HEK293T (cell line): Measurements from ENCODE around the gene TRIM66.

Source experiments
- CTCF ChIA-PET: fragments of 350-600 bp; formaldehyde crosslinking; extraction: SDS; loops from one replicate; lab custom pipeline; 2021; ENCODE audit warnings: antibody characterized with exemption, inconsistent platforms; lab: Yijun Ruan, JAX
- POLR2A ChIA-PET: fragments of 350-600 bp; formaldehyde crosslinking; extraction: SDS; loops from one replicate; lab custom pipeline; 2020; ENCODE audit warnings: antibody characterized with exemption, inconsistent platforms; lab: Yijun Ruan, JAX
- DNase-seq: peaks from one replicate; pipeline ENCODE4 v3.0.0; 2012; ENCODE audit warnings: mixed read lengths; ENCODE audit errors: extremely low spot score
- ARNT ChIP-seq: fragments of 450-650 bp; IDR thresholded peaks from 2 replicates; pipeline ENCODE4 v1.6.1; 2017; ENCODE audit warnings: mild to moderate bottlenecking
- BHLHE40 ChIP-seq: fragments of 450-650 bp; IDR thresholded peaks from 2 replicates; pipeline ENCODE4 v1.6.1; 2016; ENCODE audit warnings: mild to moderate bottlenecking, moderate library complexity, borderline replicate concordance
- CTBP1 ChIP-seq: fragments of 450-650 bp; IDR thresholded peaks from 2 replicates; pipeline ENCODE4 v1.6.1; 2016; ENCODE audit warnings: borderline replicate concordance
- ELF4 ChIP-seq: fragments of 450-650 bp; IDR thresholded peaks from 2 replicates; pipeline ENCODE4 v1.6.1; 2017; ENCODE audit warnings: antibody characterized with exemption
- FOXA1 ChIP-seq: fragments of 450-650 bp; IDR thresholded peaks from 2 replicates; pipeline ENCODE4 v1.6.1; 2016; ENCODE audit warnings: mild to moderate bottlenecking
- FOXK2 ChIP-seq: fragments of 450-650 bp; IDR thresholded peaks from 2 replicates; pipeline ENCODE4 v1.6.1; 2016; ENCODE audit warnings: mild to moderate bottlenecking
- FOXM1 ChIP-seq: fragments of 450-650 bp; IDR thresholded peaks from 2 replicates; pipeline ENCODE4 v1.6.1; 2017; ENCODE audit warnings: mild to moderate bottlenecking, borderline replicate concordance
- HDGF ChIP-seq: fragments of 450-650 bp; IDR thresholded peaks from 2 replicates; pipeline ENCODE4 v1.6.1; 2017; ENCODE audit warnings: antibody characterized with exemption, borderline replicate concordance
- L3MBTL2 ChIP-seq: fragments of 450-650 bp; conservative IDR thresholded peaks from 2 replicates; pipeline ENCODE4 v1.6.1; 2016; ENCODE audit warnings: mild to moderate bottlenecking
- LEF1 ChIP-seq: fragments of 450-650 bp; IDR thresholded peaks from 2 replicates; pipeline ENCODE4 v1.6.1; 2017; ENCODE audit warnings: mild to moderate bottlenecking, borderline replicate concordance
- NFRKB ChIP-seq: fragments of 450-650 bp; IDR thresholded peaks from 2 replicates; pipeline ENCODE4 v1.6.1; 2016; ENCODE audit warnings: mild to moderate bottlenecking, moderate library complexity
- PKNOX1 ChIP-seq: fragments of 450-650 bp; IDR thresholded peaks from 2 replicates; pipeline ENCODE4 v1.6.1; 2016
- SP1 ChIP-seq: fragments of 450-650 bp; IDR thresholded peaks from 2 replicates; pipeline ENCODE4 v1.6.1; 2017
- SUZ12 ChIP-seq: fragments of 450-650 bp; IDR thresholded peaks from 2 replicates; pipeline ENCODE4 v1.6.1; 2016; ENCODE audit warnings: mild to moderate bottlenecking
- TARDBP ChIP-seq: fragments of 450-650 bp; IDR thresholded peaks from 2 replicates; pipeline ENCODE4 v1.6.1; 2016
- ZNF384 ChIP-seq: fragments of 450-650 bp; IDR thresholded peaks from 2 replicates; pipeline ENCODE4 v1.6.1; 2016

TRIM66 gene

GRCh38 chr11:8584511-8584910 is 98.0 kb downstream of the TRIM66 start:
- DNase-seq: no peak
- ChIA-PET POLR2A (interaction anchor here (0.7 to 1.0 kb wide), 2 partner anchors 10 to 494 kb away, joined by 3 to 4 read pairs; partner anchors contain the start of gene STK33), CTCF (no interaction called here)
- TF ChIP-seq FOXK2: no peak
- no peak for TF ChIP-seq BHLHE40
- no peak for TF ChIP-seq L3MBTL2
- no peak for TF ChIP-seq NFRKB
- TF ChIP-seq LEF1: no peak
- no peak for TF ChIP-seq FOXM1
- no peak for TF ChIP-seq CTBP1
- no peak for TF ChIP-seq TARDBP
- no peak for TF ChIP-seq SUZ12
- TF ChIP-seq FOXA1: no peak
- TF ChIP-seq HDGF: no peak
- TF ChIP-seq ARNT: no peak
- TF ChIP-seq ZNF384: no peak
- TF ChIP-seq PKNOX1: no peak
- no peak for TF ChIP-seq ELF4
- TF ChIP-seq SP1: no peak

DNA sequence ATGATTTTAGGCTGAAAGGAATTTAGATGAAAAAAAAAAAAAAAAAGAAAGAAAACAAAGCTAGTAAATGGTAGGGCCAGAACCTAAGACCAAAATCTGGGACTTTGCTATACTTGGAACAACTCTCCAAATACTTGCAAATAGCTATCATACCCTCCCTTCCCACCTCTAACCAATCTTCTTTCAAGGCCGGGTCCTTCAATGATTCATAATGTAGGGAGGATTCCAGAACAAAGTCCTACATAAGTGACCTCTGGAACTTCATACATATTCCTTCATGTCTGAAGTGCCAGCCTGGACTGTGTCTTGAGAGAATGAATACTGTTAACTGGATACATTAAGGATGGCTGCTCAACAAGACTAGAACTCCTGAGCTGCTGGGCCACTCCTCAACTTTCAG is 98.4 kb downstream of the TRIM66 start:
- DNase-seq: no peak
- CTCF ChIA-PET: no interaction called here
- POLR2A ChIA-PET: interaction anchor here (0.7 to 1.0 kb wide), 2 partner anchors 10 to 494 kb away, joined by 3 to 4 read pairs; partner anchors contain the start of gene STK33
- TF ChIP-seq FOXK2 (no peak), TARDBP (no peak), HDGF (no peak), SP1 (no peak), L3MBTL2 (no peak), PKNOX1 (no peak), CTBP1 (no peak), LEF1 (no peak), ELF4 (no peak), SUZ12 (no peak), BHLHE40 (no peak), NFRKB (no peak), FOXA1 (no peak), FOXM1 (no peak), ARNT (no peak), ZNF384 (no peak)

GRCh38 chr11:8581300-8581699 is 101.2 kb downstream of the TRIM66 start:
- no peak for DNase-seq
- POLR2A ChIA-PET: interaction anchor here (2.2 kb wide), 1 partner anchor 13 kb away, joined by 7 read pairs; the partner anchor contains the start of gene STK33
- CTCF ChIA-PET: no interaction called here

DNA sequence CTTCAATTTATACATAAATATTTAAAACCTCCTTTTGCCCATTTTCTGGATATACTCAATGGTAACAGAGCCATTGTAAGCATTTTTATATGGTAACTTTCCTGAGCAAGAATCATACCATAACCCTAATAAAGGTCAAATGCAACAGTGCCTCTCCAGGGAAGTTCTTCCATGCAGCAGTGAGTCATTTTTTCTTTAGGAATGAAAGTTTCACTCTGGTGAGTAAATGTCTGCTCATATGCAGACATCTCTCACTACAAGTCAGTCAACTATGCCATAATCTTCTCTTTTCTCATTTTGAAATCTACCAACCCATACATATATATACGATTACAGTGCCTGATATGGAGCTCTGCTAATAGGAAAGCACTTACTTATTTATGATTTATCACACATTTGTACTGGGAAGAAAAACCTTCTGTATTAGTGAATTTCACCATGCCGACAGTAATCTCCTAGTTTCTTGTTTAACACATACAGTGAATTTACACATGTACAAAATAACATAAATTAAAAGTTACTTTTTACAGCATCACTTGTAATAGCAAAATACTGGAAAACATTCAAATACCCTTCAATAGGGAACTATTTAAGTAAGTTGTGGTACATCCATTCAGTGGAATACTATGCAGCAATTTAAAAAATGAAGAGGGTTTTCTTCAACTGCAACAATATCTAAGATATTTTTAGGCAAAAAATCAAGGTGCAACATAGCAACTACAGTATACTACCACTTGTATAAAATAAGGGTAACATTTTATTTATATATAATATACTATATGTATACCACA is 104.5 kb downstream of the TRIM66 start:
- CTCF ChIA-PET: interaction anchor here (1.3 kb wide), 1 partner anchor 11 kb away, joined by 4 read pairs; no protein-coding TSS in a partner anchor
- DNase-seq: no peak
- no peak for TF ChIP-seq PKNOX1
- TF ChIP-seq L3MBTL2: no peak
- no peak for TF ChIP-seq FOXM1
- TF ChIP-seq FOXA1: no peak
- TF ChIP-seq LEF1: no peak
- TF ChIP-seq TARDBP: no peak
- TF ChIP-seq NFRKB: no peak
- no peak for TF ChIP-seq ZNF384
- no peak for TF ChIP-seq HDGF
- TF ChIP-seq CTBP1: no peak
- no peak for TF ChIP-seq SP1
- POLR2A ChIA-PET: no interaction called here

More at GRCh38 chr11:8581300-8581699, 101.2 kb downstream of the TRIM66 start:
- TF ChIP-seq FOXK2 (no peak), FOXM1 (no peak), PKNOX1 (no peak), CTBP1 (no peak), FOXA1 (no peak), ELF4 (no peak), L3MBTL2 (no peak), TARDBP (no peak), LEF1 (no peak)

- POLR2A ChIA-PET: no interaction called here
- no peak for DNase-seq
These were observed 107.7 kb downstream of the TRIM66 start for GRCh38 chr11:8574798-8575197.

More at GRCh38 chr11:8574798-8575197, 107.7 kb downstream of the TRIM66 start:
- no peak for TF ChIP-seq ELF4
- no peak for TF ChIP-seq FOXA1
- CTCF ChIA-PET: interaction anchor here (1.0 kb wide), 1 partner anchor 568 kb away, joined by 3 read pairs; no protein-coding TSS in a partner anchor
